HUES6 (cell line): Measurements from ENCODE around the gene MUC4.
"Not testable (repeated sequence)": the region's sequence is repeated elsewhere in the genome, so short reads cannot be mapped to it uniquely, and the experiment has no call there.

Source experiments
- H3K27ac ChIP-seq: 2 replicates; pipeline ENCODE4 v1.7.0; 2013; ENCODE audit warnings: low read depth, mild to moderate bottlenecking, low read length, inconsistent platforms
- H3K27me3 ChIP-seq: 2 replicates; pipeline ENCODE4 v1.6.1; 2013; ENCODE audit warnings: low read length; ENCODE audit not compliant: control insufficient read depth, insufficient read depth
- H3K36me3 ChIP-seq: 2 replicates; pipeline ENCODE4 v1.6.1; 2013; ENCODE audit warnings: low read length; ENCODE audit not compliant: control insufficient read depth, insufficient read depth
- H3K4me1 ChIP-seq: 2 replicates; pipeline ENCODE4 v1.6.1; 2013; ENCODE audit warnings: low read length; ENCODE audit not compliant: control insufficient read depth, insufficient read depth
- H3K4me3 ChIP-seq: 2 replicates; pipeline ENCODE4 v1.5.1; 2013; ENCODE audit warnings: low read depth, low read length
- H3K9ac ChIP-seq: one replicate; pipeline ENCODE4 v1.6.1; 2013; ENCODE audit warnings: mild to moderate bottlenecking, low read length
- H3K9me3 ChIP-seq: 2 replicates; pipeline ENCODE4 v1.6.1; 2013; ENCODE audit warnings: low read depth, low read length; ENCODE audit not compliant: control insufficient read depth, insufficient read depth

MUC4 gene

DNA sequence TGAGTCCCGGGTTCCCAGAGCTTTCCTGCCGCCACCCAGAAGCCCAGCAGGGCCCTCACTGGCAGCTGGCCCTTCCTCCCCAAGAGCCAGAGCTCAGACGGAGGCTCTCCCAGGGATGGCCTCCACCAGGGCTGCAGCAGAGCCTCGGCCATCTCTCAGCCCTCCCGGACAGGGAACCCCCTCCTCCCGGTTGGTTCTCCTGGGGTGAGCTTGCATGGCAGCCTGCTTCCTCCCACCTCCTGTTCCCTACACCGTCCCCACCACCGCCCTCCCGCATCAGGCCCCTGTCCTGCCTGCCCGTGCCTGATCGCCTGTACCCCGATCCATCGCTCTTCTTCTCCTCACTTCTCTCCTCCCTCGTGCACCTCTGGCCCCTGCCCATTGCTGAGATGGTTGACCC is 24.1 kb upstream of the MUC4 start:
- Histone ChIP-seq H3K9me3 (peaks cover 2% of the 10 kb centered on the region; the same call in 1 of the 2 replicates), H3K4me3 (no peak overlapping the region), H3K27ac (no peak overlapping the region), H3K4me1 (peaks cover 10% of the 10 kb centered on the region), H3K9ac (no peak overlapping the region), H3K36me3 (no peaks in the 10 kb centered on the region), H3K27me3 (no peaks in the 10 kb centered on the region)

DNA sequence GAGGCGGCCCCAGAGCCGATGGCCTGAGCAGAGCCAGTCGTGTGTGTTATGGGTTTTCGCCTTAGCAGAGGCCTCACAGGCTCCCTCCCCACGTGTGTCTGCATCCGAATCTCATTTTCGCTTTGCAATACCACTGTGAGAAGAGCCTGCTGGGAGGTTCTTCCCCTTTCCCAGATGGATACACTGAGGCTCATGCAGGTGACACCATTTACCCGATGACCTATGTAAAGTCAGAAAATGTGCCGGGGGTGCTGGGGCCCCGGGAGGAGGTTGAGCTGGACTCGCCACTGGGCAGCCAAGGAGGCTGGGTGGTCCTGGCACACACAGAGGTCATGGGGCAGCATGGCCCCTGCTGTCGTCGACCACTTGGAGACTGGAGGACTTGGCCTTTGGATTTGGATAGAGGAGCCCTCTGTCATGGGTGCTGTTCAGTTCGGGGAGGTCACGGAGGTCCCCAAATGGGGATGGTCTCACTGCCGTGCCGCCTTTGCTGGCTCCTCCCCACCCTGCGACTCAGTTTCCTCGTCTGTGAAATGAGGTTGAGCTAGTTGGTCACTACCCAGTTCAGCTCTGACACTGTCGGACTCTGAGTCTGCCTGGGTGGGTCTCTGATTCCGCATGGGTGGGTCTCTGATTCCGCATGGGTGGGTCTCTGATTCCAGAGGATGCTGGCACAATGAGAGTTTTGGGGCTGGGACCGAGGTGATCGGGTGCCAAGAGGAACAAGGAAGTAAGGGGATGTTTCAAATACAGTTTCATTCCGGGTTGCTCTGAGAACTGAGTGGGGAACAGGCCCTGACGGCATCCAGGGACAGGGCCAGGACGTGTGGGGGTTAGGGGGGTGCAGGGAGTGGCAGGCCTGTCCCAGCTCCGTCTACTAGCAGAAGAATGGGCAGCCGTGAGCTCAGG is 23.2 kb upstream of the MUC4 start:
- H3K27ac ChIP-seq, result no peak overlapping the region
- H3K4me3 ChIP-seq, result no peak overlapping the region
- H3K27me3 ChIP-seq, result no peaks in the 10 kb centered on the region
- no peak overlapping the region for H3K9ac ChIP-seq
- peaks cover 10% of the 10 kb centered on the region for H3K4me1 ChIP-seq
- peaks cover 2% of the 10 kb centered on the region; the same call in 1 of the 2 replicates for H3K9me3 ChIP-seq
- no peaks in the 10 kb centered on the region for H3K36me3 ChIP-seq

DNA sequence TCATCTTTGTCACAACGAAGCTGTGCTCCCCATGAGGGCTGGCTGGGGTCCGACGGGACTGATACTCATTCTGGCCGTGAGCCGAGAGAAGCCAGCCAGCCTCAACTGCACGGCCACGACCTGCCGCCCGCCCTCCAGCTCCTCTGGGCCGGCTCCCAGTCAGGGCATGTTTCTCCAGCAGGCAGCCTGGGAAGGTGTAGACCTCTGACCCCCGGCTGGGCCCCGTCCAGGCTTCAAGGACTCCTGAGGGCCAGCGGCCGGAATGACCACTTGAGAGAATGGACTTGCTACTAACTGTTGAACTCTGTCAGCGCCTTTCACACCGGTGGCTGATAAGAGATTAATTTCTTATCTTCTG is 18.1 kb upstream of the MUC4 start:
- no peaks in the 10 kb centered on the region for H3K27me3 ChIP-seq
- H3K9me3 ChIP-seq, result no peaks in the 10 kb centered on the region
- no peaks in the 10 kb centered on the region for H3K36me3 ChIP-seq
- no peaks in the 10 kb centered on the region; the same call in 1 of the 2 replicates for H3K4me1 ChIP-seq
- H3K9ac ChIP-seq, result no peak overlapping the region
- no peak overlapping the region for H3K27ac ChIP-seq
- no peak overlapping the region for H3K4me3 ChIP-seq

DNA sequence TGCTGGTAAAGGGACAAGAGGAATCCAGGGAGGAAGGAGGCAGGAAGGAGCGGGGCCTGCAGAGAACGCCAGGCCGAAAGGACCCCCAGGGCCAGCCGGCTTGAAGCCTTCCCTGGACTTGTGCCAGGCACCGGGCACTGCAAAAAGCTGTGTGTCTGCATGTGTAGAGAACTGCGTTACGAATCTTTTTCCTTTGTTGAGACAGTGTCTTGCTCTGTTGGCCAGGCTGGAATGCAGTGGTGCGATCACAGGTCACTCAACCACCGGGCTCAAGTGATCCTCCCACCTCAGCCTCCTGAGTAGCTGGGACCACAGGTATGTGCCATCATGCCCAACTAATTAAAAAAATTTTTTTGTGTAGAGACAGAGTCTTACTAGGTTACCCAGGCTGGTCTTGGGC is 17.0 kb upstream of the MUC4 start:
- Histone ChIP-seq H3K4me3 (no peak overlapping the region), H3K9me3 (no peaks in the 10 kb centered on the region), H3K27ac (no peak overlapping the region), H3K9ac (no peak overlapping the region), H3K36me3 (no peaks in the 10 kb centered on the region), H3K4me1 (no peaks in the 10 kb centered on the region; the same call in 1 of the 2 replicates), H3K27me3 (no peaks in the 10 kb centered on the region)

DNA sequence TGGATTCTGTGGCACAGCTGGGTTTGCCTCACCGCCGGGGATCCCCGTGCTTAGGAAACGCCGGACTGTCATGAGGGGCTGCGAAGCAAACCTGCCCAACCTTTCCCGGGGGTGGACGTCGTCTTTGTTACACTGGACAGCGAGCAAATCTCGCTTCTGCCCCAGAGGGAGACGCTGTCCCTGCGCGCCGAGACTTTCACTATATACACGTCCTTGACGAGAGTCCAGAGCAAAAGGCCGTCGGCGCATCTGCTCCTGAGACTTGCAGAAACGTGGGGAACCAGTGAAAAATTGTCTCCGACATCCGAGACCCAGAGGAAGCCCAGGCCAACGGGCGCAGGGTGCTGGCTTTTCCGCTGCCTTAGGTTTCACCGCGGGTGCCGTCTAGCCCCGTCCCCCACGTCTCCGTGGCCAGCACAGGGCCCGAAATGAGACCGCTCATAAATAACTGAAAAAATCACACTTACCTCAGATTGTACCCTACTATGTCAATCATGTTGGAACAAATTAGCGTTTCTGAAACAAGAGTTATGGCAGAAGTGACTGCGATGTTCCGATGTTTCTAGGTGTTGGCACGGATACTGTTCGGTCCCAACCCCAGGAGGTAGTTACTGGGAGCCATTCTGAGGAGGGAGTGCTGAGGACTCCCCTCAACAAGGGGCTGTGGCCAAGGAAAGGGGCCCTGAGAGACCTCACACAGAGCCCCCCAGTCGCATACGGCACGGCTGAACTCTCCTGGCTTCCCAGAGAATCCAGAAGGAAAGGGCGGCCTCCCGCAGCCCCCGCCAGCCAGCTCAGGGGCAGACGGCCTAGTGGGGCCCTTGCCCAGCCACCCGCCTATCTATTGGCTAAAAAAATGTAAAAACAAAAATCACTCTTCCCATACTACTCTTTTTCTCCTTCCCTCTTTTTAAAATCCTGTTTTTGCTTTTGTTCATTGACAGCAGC is 14.4 kb upstream of the MUC4 start:
- H3K9ac ChIP-seq, result no peak overlapping the region
- H3K27me3 ChIP-seq, result no peaks in the 10 kb centered on the region
- H3K27ac ChIP-seq, result no peak overlapping the region
- H3K9me3 ChIP-seq, result no peaks in the 10 kb centered on the region
- no peak overlapping the region for H3K4me3 ChIP-seq
- no peaks in the 10 kb centered on the region for H3K36me3 ChIP-seq
- no peaks in the 10 kb centered on the region; the same call in 1 of the 2 replicates for H3K4me1 ChIP-seq

DNA sequence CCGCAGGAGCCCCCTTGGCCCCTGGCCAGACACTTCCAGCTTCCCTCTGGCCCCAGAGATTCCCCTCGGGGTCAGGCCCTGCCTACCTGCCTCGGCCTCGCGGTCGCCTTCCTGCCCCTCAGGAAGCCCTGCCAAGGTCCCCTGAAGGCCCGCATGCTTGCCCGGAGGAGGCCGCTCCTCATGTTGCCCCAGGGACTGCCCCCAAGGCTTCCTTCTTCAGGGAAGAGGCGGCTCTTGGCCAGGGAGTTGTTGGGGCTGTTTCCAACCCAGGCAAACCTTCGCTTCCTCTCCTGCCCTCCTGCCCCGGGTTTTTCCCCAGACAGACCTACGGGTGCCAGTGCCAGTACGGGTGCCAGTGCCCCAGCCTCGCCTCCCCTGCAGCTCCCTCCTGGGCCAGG is 13.5 kb upstream of the MUC4 start:
- Histone ChIP-seq H3K9me3 (no peaks in the 10 kb centered on the region), H3K36me3 (no peaks in the 10 kb centered on the region), H3K4me1 (no peaks in the 10 kb centered on the region; the same call in 1 of the 2 replicates), H3K4me3 (no peak overlapping the region), H3K27me3 (no peaks in the 10 kb centered on the region), H3K27ac (no peak overlapping the region), H3K9ac (no peak overlapping the region)

DNA sequence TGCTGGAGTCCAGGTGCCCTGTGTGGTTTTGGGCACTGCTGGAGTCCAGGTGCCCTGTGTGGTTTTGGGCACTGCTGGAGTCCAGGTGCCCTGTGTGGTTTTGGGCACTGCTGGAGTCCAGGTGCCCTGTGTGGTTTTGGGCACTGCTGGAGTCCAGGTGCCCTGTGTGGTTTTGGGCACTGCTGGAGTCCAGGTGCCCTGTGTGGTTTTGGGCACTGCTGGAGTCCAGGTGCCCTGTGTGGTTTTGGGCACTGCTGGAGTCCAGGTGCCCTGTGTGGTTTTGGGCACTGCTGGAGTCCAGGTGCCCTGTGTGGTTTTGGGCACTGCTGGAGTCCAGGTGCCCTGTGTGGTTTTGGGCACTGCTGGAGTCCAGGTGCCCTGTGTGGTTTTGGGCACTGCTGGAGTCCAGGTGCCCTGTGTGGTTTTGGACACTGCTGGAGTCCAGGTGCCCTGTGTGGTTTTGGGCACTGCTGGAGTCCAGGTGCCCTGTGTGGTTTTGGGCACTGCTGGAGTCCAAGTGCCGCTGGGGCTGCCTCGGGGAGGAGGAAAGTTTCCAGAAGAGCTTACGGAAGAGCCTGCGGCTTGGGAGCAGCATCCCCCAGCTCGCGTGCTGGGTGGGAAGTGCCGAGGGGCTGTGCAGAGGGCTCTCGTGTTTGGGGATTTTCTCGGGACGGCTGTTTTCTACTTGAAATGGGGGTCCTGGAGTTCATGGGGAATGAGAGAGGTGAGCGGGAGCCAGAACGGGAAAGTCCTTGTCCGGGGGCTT is 12.9 kb upstream of the MUC4 start:
- H3K9me3 ChIP-seq, H3K4me1 ChIP-seq, H3K27ac ChIP-seq, H3K9ac ChIP-seq, H3K36me3 ChIP-seq, H3K4me3 ChIP-seq, H3K27me3 ChIP-seq: not testable (repeated sequence)

DNA sequence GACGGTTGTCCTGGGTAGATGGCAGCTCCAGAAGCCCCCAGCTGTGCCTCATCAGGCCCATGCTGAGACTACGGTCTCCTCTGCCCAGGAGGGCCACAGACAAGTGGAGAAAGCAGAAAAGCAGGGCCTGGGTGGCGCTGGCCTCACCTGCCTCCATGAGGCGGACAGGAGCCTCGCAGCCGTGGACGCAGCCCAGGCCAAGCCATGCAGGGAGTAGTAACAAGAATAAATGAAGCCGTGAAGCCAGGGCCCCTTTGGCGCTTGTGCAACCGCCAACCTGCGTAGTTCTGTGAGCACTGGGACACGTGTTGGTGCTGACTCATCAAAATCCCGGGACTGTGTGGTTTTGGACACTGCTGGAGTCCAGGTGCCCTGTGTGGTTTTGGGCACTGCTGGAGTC is 12.3 kb upstream of the MUC4 start:
- Histone ChIP-seq H3K9ac (no peak overlapping the region), H3K27me3 (no peaks in the 10 kb centered on the region), H3K36me3 (no peaks in the 10 kb centered on the region), H3K27ac (no peak overlapping the region), H3K9me3 (no peaks in the 10 kb centered on the region), H3K4me1 (no peaks in the 10 kb centered on the region; the same call in 1 of the 2 replicates), H3K4me3 (no peak overlapping the region)

DNA sequence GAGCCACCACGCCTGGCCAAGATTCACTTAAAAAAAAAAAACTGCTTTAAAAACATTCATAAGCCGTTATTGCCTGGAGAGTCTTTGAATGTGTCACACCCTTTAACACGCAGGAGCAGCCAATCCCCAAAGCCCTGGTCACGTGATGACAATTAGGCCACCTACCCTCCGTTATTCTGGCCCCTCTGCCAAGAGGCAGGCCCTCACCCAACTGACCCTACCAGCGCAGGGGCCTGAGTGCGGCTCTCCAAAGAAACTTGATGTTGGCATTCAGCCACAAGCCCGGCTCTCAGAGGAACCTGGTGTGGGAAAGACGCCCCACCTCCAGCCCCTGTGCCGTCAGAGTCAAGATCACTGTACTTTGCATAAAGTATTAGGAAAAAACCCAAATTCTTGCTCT is 11.6 kb upstream of the MUC4 start:
- no peaks in the 10 kb centered on the region for H3K9me3 ChIP-seq
- no peak overlapping the region for H3K4me3 ChIP-seq
- no peak overlapping the region for H3K27ac ChIP-seq

DNA sequence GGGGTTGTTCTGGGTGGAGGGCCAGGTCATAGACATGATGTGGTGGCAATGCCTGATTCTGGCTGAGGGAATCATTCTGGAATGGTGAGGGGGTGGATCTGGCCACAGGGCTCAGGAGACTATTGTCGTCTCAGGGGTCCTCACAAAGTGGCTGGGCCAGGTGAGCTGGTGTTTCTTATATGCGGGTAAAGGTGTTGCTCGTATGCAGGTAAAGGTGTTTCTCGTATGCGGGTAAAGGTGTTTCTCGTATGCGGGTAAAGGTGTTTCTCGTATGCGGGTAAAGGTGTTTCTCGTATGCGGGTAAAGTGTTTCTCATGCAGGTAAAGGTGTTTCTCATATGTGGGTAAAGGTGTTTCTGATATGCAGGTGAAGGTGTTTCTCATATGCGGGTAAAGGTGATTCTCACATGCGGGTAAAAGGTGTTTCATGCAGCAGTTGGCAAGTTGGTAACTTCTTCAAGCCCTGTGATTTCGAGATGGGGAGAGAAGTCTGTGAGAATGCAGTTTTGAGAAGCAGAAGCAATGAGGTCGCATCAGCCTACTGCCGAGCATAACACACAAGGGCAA is 10.5 kb upstream of the MUC4 start:
- H3K4me3 ChIP-seq, result no peak overlapping the region
- H3K27me3 ChIP-seq, result no peaks in the 10 kb centered on the region
- H3K4me1 ChIP-seq, result no peaks in the 10 kb centered on the region; the same call in 1 of the 2 replicates

More for the DNA sequence above, 11.6 kb upstream of the MUC4 start:
- H3K9ac ChIP-seq, result no peak overlapping the region
- no peaks in the 10 kb centered on the region; the same call in 1 of the 2 replicates for H3K4me1 ChIP-seq
- H3K36me3 ChIP-seq, result no peaks in the 10 kb centered on the region
- no peaks in the 10 kb centered on the region for H3K27me3 ChIP-seq

More for the DNA sequence above, 10.5 kb upstream of the MUC4 start:
- no peak overlapping the region for H3K27ac ChIP-seq
- H3K9me3 ChIP-seq, result no peaks in the 10 kb centered on the region
- no peak overlapping the region for H3K9ac ChIP-seq
- H3K36me3 ChIP-seq, result no peaks in the 10 kb centered on the region
